HEK293 (cell line): ENCODE results near the gene BIN2.
A peak's percentile ranks its signal among the peaks of the same experiment; 100 is the strongest.

ENCODE experiments used
- GFI1B ChIP-seq: fragments of 450-650 bp; formaldehyde crosslinking; IDR thresholded peaks from 2 replicates; pipeline ENCODE4 v1.5.1; 2016; ENCODE audit warnings: missing biosample characterization, missing genetic modification characterization
- GLI2 ChIP-seq: fragments of 450-650 bp; formaldehyde crosslinking; IDR thresholded peaks from 2 replicates; pipeline ENCODE4; 2017; ENCODE audit warnings: missing biosample characterization, missing genetic modification characterization, low read depth, borderline replicate concordance
- GLI4 ChIP-seq: fragments of 450-650 bp; formaldehyde crosslinking; IDR thresholded peaks from 2 replicates; pipeline ENCODE4 v1.5.1; 2016; ENCODE audit warnings: missing biosample characterization, missing genetic modification characterization
- GLIS1 ChIP-seq: fragments of 450-650 bp; formaldehyde crosslinking; IDR thresholded peaks from 2 replicates; pipeline ENCODE4 v1.5.1; 2016; ENCODE audit warnings: missing biosample characterization, missing genetic modification characterization
- HOXA7 ChIP-seq: sonication (generic); formaldehyde crosslinking; IDR thresholded peaks from 2 replicates; pipeline ENCODE4 v1.8.1; 2022; ENCODE audit warnings: missing genetic modification reagents, borderline replicate concordance
- KLF7 ChIP-seq: fragments of 450-650 bp; formaldehyde crosslinking; IDR thresholded peaks from 2 replicates; pipeline ENCODE4 v1.5.1; 2016; ENCODE audit warnings: missing biosample characterization, missing genetic modification characterization, borderline replicate concordance
- PRDM1 ChIP-seq: fragments of 450-650 bp; formaldehyde crosslinking; IDR thresholded peaks from 2 replicates; pipeline ENCODE4; 2016; ENCODE audit warnings: missing biosample characterization, missing genetic modification characterization
- SCRT1 ChIP-seq: fragments of 450-650 bp; formaldehyde crosslinking; IDR thresholded peaks from 2 replicates; pipeline ENCODE4 v1.5.1; 2016; ENCODE audit warnings: missing biosample characterization, missing genetic modification characterization, borderline replicate concordance
- TRIM28 ChIP-seq: IDR thresholded peaks from 2 replicates; pipeline ENCODE4 v1.6.1; 2011; ENCODE audit warnings: low read length, control low read depth, borderline replicate concordance
- ZBTB20 ChIP-seq: fragments of 450-650 bp; formaldehyde crosslinking; IDR thresholded peaks from 2 replicates; pipeline ENCODE4 v1.5.1; 2016; ENCODE audit warnings: missing biosample characterization, missing genetic modification characterization
- ZBTB7A ChIP-seq: fragments of 450-650 bp; formaldehyde crosslinking; IDR thresholded peaks from 2 replicates; pipeline ENCODE4 v1.5.1; 2016; ENCODE audit warnings: low read depth, missing biosample characterization, missing genetic modification characterization
- ZBTB8A ChIP-seq: fragments of 450-650 bp; formaldehyde crosslinking; IDR thresholded peaks from 2 replicates; pipeline ENCODE4 v1.5.1; 2016; ENCODE audit warnings: missing biosample characterization, missing genetic modification characterization
- ZNF19 ChIP-seq: fragments of 450-650 bp; formaldehyde crosslinking; IDR thresholded peaks from 2 replicates; pipeline ENCODE4; 2016; ENCODE audit warnings: missing biosample characterization, missing genetic modification characterization, low read depth
- ZNF202 ChIP-seq: fragments of 450-650 bp; formaldehyde crosslinking; IDR thresholded peaks from 2 replicates; pipeline ENCODE4 v1.5.1; 2016; ENCODE audit warnings: missing biosample characterization, missing genetic modification characterization, borderline replicate concordance
- ZNF214 ChIP-seq: fragments of 450-650 bp; formaldehyde crosslinking; IDR thresholded peaks from 2 replicates; pipeline ENCODE4 v1.5.1; 2017; ENCODE audit warnings: missing biosample characterization, mild to moderate bottlenecking, missing genetic modification characterization, borderline replicate concordance
- ZNF416 ChIP-seq: fragments of 450-650 bp; formaldehyde crosslinking; IDR thresholded peaks from 2 replicates; pipeline ENCODE4 v1.5.1; 2016; ENCODE audit warnings: missing biosample characterization, missing genetic modification characterization
- ZNF426 ChIP-seq: fragments of 450-650 bp; formaldehyde crosslinking; IDR thresholded peaks from 2 replicates; pipeline ENCODE4 v1.5.1; 2017; ENCODE audit warnings: missing biosample characterization, missing genetic modification characterization, mild to moderate bottlenecking, inconsistent platforms, moderate library complexity
- ZNF514 ChIP-seq: fragments of 450-650 bp; formaldehyde crosslinking; IDR thresholded peaks from 2 replicates; pipeline ENCODE4 v1.5.1; 2016; ENCODE audit warnings: missing biosample characterization, missing genetic modification characterization
- ZNF549 ChIP-seq: fragments of 450-650 bp; IDR thresholded peaks from 2 replicates; pipeline ENCODE4 v1.5.1; 2018; ENCODE audit warnings: missing biosample characterization, missing genetic modification characterization, mild to moderate bottlenecking, inconsistent platforms, moderate library complexity
- ZNF621 ChIP-seq: fragments of 450-650 bp; formaldehyde crosslinking; IDR thresholded peaks from 2 replicates; pipeline ENCODE4 v1.5.1; 2017; ENCODE audit warnings: missing biosample characterization, missing genetic modification characterization
- ZNF624 ChIP-seq: fragments of 450-650 bp; formaldehyde crosslinking; IDR thresholded peaks from 2 replicates; pipeline ENCODE4 v1.5.1; 2017; ENCODE audit warnings: missing biosample characterization, missing genetic modification characterization
- ZNF792 ChIP-seq: fragments of 450-650 bp; formaldehyde crosslinking; IDR thresholded peaks from 2 replicates; pipeline ENCODE4 v1.5.1; 2016; ENCODE audit warnings: missing biosample characterization, missing genetic modification characterization
- TF ChIP-seq, protein P1 (sequence below): fragments of 450-650 bp; formaldehyde crosslinking; IDR thresholded peaks from 2 replicates; pipeline ENCODE4 v1.5.1; 2017; ENCODE audit warnings: missing biosample characterization, missing genetic modification characterization
- TF ChIP-seq, protein P2 (sequence below): fragments of 450-650 bp; formaldehyde crosslinking; IDR thresholded peaks from 2 replicates; pipeline ENCODE4 v1.5.1; 2016; ENCODE audit warnings: missing biosample characterization, missing genetic modification characterization
- TF ChIP-seq, protein P3 (sequence below): fragments of 450-650 bp; formaldehyde crosslinking; IDR thresholded peaks from 2 replicates; pipeline ENCODE4 v1.5.1; 2017; ENCODE audit warnings: missing biosample characterization, missing genetic modification characterization
- TF ChIP-seq, protein P4 (sequence below): fragments of 450-650 bp; formaldehyde crosslinking; IDR thresholded peaks from 2 replicates; pipeline ENCODE4 v1.5.1; 2016; ENCODE audit warnings: missing biosample characterization, missing genetic modification characterization
- TF ChIP-seq, protein P5 (sequence below): fragments of 450-650 bp; formaldehyde crosslinking; IDR thresholded peaks from 2 replicates; pipeline ENCODE4 v1.5.1; 2016; ENCODE audit warnings: missing biosample characterization, missing genetic modification characterization
- TF ChIP-seq, protein P6 (sequence below): fragments of 450-650 bp; formaldehyde crosslinking; IDR thresholded peaks from 2 replicates; pipeline ENCODE4 v1.5.1; 2017; ENCODE audit warnings: missing biosample characterization, missing genetic modification characterization
- TF ChIP-seq, protein P7 (sequence below): fragments of 450-650 bp; formaldehyde crosslinking; IDR thresholded peaks from 2 replicates; pipeline ENCODE4 v1.5.0; 2017; ENCODE audit warnings: missing biosample characterization, missing genetic modification characterization, borderline replicate concordance

Gene BIN2

DNA sequence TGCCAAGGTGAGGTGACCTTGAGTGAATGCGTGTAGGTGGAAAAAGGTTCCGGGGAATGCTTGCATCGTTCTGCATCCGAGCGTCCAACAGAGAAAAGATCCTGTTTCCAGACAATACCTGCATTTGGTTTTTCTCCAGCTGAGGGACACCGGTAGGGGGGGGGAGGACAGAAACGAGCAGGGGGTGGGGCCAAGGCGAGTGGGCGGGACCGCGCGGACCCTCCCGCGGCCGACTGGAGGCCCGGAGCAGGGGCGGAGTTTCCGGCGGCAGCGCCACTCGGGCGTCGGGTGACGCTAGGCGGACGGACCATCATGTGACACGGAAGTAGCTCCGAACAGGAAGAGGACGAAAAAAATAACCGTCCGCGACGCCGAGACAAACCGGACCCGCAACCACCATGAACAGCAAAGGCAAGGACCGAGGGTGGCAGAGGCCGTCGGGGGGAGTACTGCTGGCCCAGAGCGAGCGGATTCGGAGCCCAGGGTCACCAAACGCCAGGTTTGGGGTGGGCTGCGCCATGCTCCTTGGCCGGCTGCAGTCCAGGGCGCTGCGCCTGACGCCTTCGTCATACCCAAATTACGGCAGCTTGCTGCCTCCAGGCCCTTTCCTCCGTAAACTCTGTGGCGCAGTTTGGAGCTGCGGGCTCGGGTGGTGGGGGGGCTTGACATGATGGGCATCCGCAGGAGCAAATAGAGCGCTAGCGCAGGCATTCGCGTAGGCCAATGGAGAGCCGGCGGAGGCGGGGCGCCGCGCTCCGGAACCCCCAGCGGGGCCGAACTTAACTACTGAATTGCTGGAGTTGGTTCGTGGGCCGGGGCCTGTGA is 85.3 kb downstream of the BIN2 start, which contains the start of gene DAZAP2 (continued):
- TF ChIP-seq, protein P1, sequence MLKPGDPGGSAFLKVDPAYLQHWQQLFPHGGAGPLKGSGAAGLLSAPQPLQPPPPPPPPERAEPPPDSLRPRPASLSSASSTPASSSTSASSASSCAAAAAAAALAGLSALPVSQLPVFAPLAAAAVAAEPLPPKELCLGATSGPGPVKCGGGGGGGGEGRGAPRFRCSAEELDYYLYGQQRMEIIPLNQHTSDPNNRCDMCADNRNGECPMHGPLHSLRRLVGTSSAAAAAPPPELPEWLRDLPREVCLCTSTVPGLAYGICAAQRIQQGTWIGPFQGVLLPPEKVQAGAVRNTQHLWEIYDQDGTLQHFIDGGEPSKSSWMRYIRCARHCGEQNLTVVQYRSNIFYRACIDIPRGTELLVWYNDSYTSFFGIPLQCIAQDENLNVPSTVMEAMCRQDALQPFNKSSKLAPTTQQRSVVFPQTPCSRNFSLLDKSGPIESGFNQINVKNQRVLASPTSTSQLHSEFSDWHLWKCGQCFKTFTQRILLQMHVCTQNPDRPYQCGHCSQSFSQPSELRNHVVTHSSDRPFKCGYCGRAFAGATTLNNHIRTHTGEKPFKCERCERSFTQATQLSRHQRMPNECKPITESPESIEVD: no peak
- TF ChIP-seq KLF7 (tag by site-specific recombination) (0 out of 2 replicates have a peak, but pooled peaks have one; percentile 51), ZNF214 (tag by site-specific recombination) (no peak), GLI4 (0 out of 2 replicates have a peak, but pooled peaks have one; percentile 60), ZNF19 (tag by site-specific recombination) (no peak), ZNF624 (tag by site-specific recombination) (no peak), ZNF514 (tag by site-specific recombination) (no peak), GFI1B (no peak), ZNF792 (tag by site-specific recombination) (no peak), ZNF202 (tag by site-specific recombination) (no peak), HOXA7 (CRISPR knock-in tag) (no peak), ZNF621 (no peak), ZNF549 (tag by site-specific recombination) (no peak), TRIM28 (0 out of 2 replicates have a peak, but pooled peaks have one; percentile 24), PRDM1 (tag by site-specific recombination) (no peak), ZNF416 (no peak), ZBTB8A (tag by site-specific recombination) (peak; percentile 66), ZBTB20 (tag by site-specific recombination) (peak; percentile 58; the same call in 1 of the 2 replicates), SCRT1 (tag by site-specific recombination) (no peak), GLIS1 (tag by site-specific recombination) (peak; percentile 92), GLI2 (tag by site-specific recombination) (no peak), ZBTB7A (tag by site-specific recombination) (peak; percentile 32; the same call in 1 of the 2 replicates), ZNF426 (tag by site-specific recombination) (no peak)
- TF ChIP-seq, protein P2, sequence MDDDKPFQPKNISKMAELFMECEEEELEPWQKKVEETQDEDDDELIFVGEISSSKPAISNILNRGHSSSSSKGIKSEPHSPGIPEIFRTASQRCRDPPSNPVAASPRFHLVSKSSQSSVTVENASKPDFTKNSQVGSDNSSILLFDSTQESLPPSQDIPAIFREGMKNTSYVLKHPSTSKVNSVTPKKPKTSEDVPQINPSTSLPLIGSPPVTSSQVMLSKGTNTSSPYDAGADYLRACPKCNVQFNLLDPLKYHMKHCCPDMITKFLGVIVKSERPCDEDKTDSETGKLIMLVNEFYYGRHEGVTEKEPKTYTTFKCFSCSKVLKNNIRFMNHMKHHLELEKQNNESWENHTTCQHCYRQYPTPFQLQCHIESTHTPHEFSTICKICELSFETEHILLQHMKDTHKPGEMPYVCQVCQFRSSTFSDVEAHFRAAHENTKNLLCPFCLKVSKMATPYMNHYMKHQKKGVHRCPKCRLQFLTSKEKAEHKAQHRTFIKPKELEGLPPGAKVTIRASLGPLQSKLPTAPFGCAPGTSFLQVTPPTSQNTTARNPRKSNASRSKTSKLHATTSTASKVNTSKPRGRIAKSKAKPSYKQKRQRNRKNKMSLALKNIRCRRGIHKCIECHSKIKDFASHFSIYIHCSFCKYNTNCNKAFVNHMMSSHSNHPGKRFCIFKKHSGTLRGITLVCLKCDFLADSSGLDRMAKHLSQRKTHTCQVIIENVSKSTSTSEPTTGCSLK (tag by site-specific recombination): no peak
- TF ChIP-seq, protein P3, sequence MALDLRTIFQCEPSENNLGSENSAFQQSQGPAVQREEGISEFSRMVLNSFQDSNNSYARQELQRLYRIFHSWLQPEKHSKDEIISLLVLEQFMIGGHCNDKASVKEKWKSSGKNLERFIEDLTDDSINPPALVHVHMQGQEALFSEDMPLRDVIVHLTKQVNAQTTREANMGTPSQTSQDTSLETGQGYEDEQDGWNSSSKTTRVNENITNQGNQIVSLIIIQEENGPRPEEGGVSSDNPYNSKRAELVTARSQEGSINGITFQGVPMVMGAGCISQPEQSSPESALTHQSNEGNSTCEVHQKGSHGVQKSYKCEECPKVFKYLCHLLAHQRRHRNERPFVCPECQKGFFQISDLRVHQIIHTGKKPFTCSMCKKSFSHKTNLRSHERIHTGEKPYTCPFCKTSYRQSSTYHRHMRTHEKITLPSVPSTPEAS (tag by site-specific recombination): peak; percentile 47; the same call in 1 of the 2 replicates
- TF ChIP-seq, protein P4, sequence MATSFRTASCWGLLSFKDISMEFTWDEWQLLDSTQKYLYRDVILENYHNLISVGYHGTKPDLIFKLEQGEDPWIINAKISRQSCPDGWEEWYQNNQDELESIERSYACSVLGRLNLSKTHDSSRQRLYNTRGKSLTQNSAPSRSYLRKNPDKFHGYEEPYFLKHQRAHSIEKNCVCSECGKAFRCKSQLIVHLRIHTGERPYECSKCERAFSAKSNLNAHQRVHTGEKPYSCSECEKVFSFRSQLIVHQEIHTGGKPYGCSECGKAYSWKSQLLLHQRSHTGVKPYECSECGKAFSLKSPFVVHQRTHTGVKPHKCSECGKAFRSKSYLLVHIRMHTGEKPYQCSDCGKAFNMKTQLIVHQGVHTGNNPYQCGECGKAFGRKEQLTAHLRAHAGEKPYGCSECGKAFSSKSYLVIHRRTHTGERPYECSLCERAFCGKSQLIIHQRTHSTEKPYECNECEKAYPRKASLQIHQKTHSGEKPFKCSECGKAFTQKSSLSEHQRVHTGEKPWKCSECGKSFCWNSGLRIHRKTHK (tag by site-specific recombination): no peak
- TF ChIP-seq, protein P5, sequence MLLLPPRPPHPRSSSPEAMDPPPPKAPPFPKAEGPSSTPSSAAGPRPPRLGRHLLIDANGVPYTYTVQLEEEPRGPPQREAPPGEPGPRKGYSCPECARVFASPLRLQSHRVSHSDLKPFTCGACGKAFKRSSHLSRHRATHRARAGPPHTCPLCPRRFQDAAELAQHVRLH (tag by site-specific recombination): peak; percentile 19; the same call in 1 of the 2 replicates
- TF ChIP-seq, protein P6, sequence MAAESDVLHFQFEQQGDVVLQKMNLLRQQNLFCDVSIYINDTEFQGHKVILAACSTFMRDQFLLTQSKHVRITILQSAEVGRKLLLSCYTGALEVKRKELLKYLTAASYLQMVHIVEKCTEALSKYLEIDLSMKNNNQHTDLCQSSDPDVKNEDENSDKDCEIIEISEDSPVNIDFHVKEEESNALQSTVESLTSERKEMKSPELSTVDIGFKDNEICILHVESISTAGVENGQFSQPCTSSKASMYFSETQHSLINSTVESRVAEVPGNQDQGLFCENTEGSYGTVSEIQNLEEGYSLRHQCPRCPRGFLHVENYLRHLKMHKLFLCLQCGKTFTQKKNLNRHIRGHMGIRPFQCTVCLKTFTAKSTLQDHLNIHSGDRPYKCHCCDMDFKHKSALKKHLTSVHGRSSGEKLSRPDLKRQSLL (tag by site-specific recombination): no peak
- TF ChIP-seq, protein P7, sequence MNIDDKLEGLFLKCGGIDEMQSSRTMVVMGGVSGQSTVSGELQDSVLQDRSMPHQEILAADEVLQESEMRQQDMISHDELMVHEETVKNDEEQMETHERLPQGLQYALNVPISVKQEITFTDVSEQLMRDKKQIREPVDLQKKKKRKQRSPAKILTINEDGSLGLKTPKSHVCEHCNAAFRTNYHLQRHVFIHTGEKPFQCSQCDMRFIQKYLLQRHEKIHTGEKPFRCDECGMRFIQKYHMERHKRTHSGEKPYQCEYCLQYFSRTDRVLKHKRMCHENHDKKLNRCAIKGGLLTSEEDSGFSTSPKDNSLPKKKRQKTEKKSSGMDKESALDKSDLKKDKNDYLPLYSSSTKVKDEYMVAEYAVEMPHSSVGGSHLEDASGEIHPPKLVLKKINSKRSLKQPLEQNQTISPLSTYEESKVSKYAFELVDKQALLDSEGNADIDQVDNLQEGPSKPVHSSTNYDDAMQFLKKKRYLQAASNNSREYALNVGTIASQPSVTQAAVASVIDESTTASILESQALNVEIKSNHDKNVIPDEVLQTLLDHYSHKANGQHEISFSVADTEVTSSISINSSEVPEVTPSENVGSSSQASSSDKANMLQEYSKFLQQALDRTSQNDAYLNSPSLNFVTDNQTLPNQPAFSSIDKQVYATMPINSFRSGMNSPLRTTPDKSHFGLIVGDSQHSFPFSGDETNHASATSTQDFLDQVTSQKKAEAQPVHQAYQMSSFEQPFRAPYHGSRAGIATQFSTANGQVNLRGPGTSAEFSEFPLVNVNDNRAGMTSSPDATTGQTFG (tag by site-specific recombination): no peak
